ENCODE data around the gene GYPC. TPM values are rescaled to one million over a fixed set of nuclear protein-coding genes. Genes with fewer than 3 reads are reported as not detected.
"Not testable (repeated sequence)": the region's sequence is repeated elsewhere in the genome, so short reads cannot be mapped to it uniquely, and the experiment has no call there.

Gene GYPC
- total and polyA plus RNA-seq, 4 donors: 79.5 to 173 (median 104) TPM

- H3K27me3 ChIP-seq (ENCODE audit: control insufficient read depth in 1 of 2, insufficient read depth in 2 of 2, low read length in 1 of 2): no peaks in the 10 kb centered on the region
- 94 to 96% methylated on average over 9 of the region's 9 CpGs for WGBS, 2 donors
- no peaks in the 10 kb centered on the region for H3K4me1 ChIP-seq (ENCODE audit: control insufficient read depth in 1 of 2, insufficient read depth in 2 of 2, low read length in 2 of 2)
- H3K9me3 ChIP-seq (ENCODE audit: control insufficient read depth, low read length): no peaks in the 10 kb centered on the region
- no peak for ATAC-seq (ENCODE audit: low FRiP score)
- intact Hi-C loops (cut with DNase I): no loop called here
- DNase-seq: peak in 1 of 2 donors; percentile 38
- peaks cover 0 to 4% of the 10 kb centered on the region in 2 donors for H3K36me3 ChIP-seq (ENCODE audit: control insufficient read depth in 1 of 2, insufficient read depth in 2 of 2, low read length in 1 of 2)
- no peak overlapping the region for H3K4me3 ChIP-seq (ENCODE audit: low read length in 2 of 2)
- H3K27ac ChIP-seq (ENCODE audit: low read depth in 1 of 2, low read length in 2 of 2): no peak overlapping the region
Observed at GRCh38 chr2:126679094-126679713, 23.2 kb downstream of the GYPC start.

- Histone ChIP-seq H3K4me3 (ENCODE audit: low read length in 2 of 2) (no peak overlapping the region), H3K36me3 (ENCODE audit: control insufficient read depth in 1 of 2, insufficient read depth in 2 of 2, low read length in 1 of 2) (peaks cover 0 to 5% of the 10 kb centered on the region in 2 donors), H3K27ac (ENCODE audit: low read depth in 1 of 2, low read length in 2 of 2) (no peak overlapping the region), H3K9me3 (ENCODE audit: control insufficient read depth, low read length) (no peaks in the 10 kb centered on the region), H3K4me1 (ENCODE audit: control insufficient read depth in 1 of 2, insufficient read depth in 2 of 2, low read length in 2 of 2) (no peaks in the 10 kb centered on the region), H3K27me3 (ENCODE audit: control insufficient read depth in 1 of 2, insufficient read depth in 2 of 2, low read length in 1 of 2) (no peaks in the 10 kb centered on the region)
- ATAC-seq (ENCODE audit: low FRiP score): no peak
- 80 to 81% methylated on average over 6 of the region's 6 CpGs for WGBS, 2 donors
- no peak for DNase-seq
- intact Hi-C loops (cut with DNase I): no loop called here
Observed at GRCh38 chr2:126681505-126681904, 25.5 kb downstream of the GYPC start.

- no peak overlapping the region for H3K4me3 ChIP-seq (ENCODE audit: low read length in 2 of 2)
- ATAC-seq (ENCODE audit: low FRiP score): no peak
- no peaks in the 10 kb centered on the region for H3K4me1 ChIP-seq (ENCODE audit: control insufficient read depth in 1 of 2, insufficient read depth in 2 of 2, low read length in 2 of 2)
- 93 to 95% methylated on average over 4 of the region's 4 CpGs for WGBS, 2 donors
- no peaks in the 10 kb centered on the region for H3K9me3 ChIP-seq (ENCODE audit: control insufficient read depth, low read length)
- no peak for DNase-seq
- no peaks in the 10 kb centered on the region for H3K27me3 ChIP-seq (ENCODE audit: control insufficient read depth in 1 of 2, insufficient read depth in 2 of 2, low read length in 1 of 2)
- H3K36me3 ChIP-seq (ENCODE audit: control insufficient read depth in 1 of 2, insufficient read depth in 2 of 2, low read length in 1 of 2): peaks cover 4 to 5% of the 10 kb centered on the region in 2 donors
- intact Hi-C loops (cut with DNase I): no loop called here
- no peak overlapping the region for H3K27ac ChIP-seq (ENCODE audit: low read depth in 1 of 2, low read length in 2 of 2)
Observed at GRCh38 chr2:126685629-126686028, 29.7 kb downstream of the GYPC start.

GRCh38 chr2:126686286-126686685 lies 30.3 kb downstream of the GYPC start:
- Histone ChIP-seq H3K36me3 (ENCODE audit: control insufficient read depth in 1 of 2, insufficient read depth in 2 of 2, low read length in 1 of 2) (peaks cover 4 to 5% of the 10 kb centered on the region in 2 donors), H3K27ac (ENCODE audit: low read depth in 1 of 2, low read length in 2 of 2) (no peak overlapping the region), H3K4me1 (ENCODE audit: control insufficient read depth in 1 of 2, insufficient read depth in 2 of 2, low read length in 2 of 2) (no peaks in the 10 kb centered on the region), H3K9me3 (ENCODE audit: control insufficient read depth, low read length) (no peaks in the 10 kb centered on the region), H3K4me3 (ENCODE audit: low read length in 2 of 2) (no peak overlapping the region), H3K27me3 (ENCODE audit: control insufficient read depth in 1 of 2, insufficient read depth in 2 of 2, low read length in 1 of 2) (no peaks in the 10 kb centered on the region)
- ATAC-seq (ENCODE audit: low FRiP score) (no peak), DNase-seq (no peak)
- 87 to 89% methylated on average over 5 of the region's 5 CpGs for WGBS, 2 donors
- intact Hi-C loops (cut with DNase I): no loop called here

- no peak for ATAC-seq (ENCODE audit: low FRiP score)
- DNase-seq: no peak
- WGBS, 2 donors: 83 to 84% methylated on average over 5 of the region's 5 CpGs
- Histone ChIP-seq H3K36me3 (ENCODE audit: control insufficient read depth in 1 of 2, insufficient read depth in 2 of 2, low read length in 1 of 2) (peaks cover 3 to 4% of the 10 kb centered on the region in 2 donors), H3K9me3 (ENCODE audit: control insufficient read depth, low read length) (no peaks in the 10 kb centered on the region), H3K27me3 (ENCODE audit: control insufficient read depth in 1 of 2, insufficient read depth in 2 of 2, low read length in 1 of 2) (no peaks in the 10 kb centered on the region), H3K4me1 (ENCODE audit: control insufficient read depth in 1 of 2, insufficient read depth in 2 of 2, low read length in 2 of 2) (no peaks in the 10 kb centered on the region), H3K4me3 (ENCODE audit: low read length in 2 of 2) (no peak overlapping the region), H3K27ac (ENCODE audit: low read depth in 1 of 2, low read length in 2 of 2) (no peak overlapping the region)
- intact Hi-C loops (cut with DNase I): no loop called here
Observed at GRCh38 chr2:126686841-126687485, 31.0 kb downstream of the GYPC start.

GRCh38 chr2:126687503-126687902 lies 31.5 kb downstream of the GYPC start:
- Histone ChIP-seq H3K9me3 (ENCODE audit: control insufficient read depth, low read length) (no peaks in the 10 kb centered on the region), H3K4me1 (ENCODE audit: control insufficient read depth in 1 of 2, insufficient read depth in 2 of 2, low read length in 2 of 2) (no peaks in the 10 kb centered on the region), H3K27me3 (ENCODE audit: control insufficient read depth in 1 of 2, insufficient read depth in 2 of 2, low read length in 1 of 2) (no peaks in the 10 kb centered on the region), H3K36me3 (ENCODE audit: control insufficient read depth in 1 of 2, insufficient read depth in 2 of 2, low read length in 1 of 2) (peaks cover 3 to 4% of the 10 kb centered on the region in 2 donors), H3K4me3 (ENCODE audit: low read length in 2 of 2) (no peak overlapping the region), H3K27ac (ENCODE audit: low read depth in 1 of 2, low read length in 2 of 2) (no peak overlapping the region)
- WGBS, 2 donors: 96 to 100% methylated on average over 2 of the region's 2 CpGs
- intact Hi-C loops (cut with DNase I): no loop called here
- DNase-seq: no peak
- ATAC-seq (ENCODE audit: low FRiP score): no peak

- 83 to 86% methylated on average over 2 of the region's 2 CpGs for WGBS, 2 donors
- H3K9me3 ChIP-seq (ENCODE audit: control insufficient read depth, low read length); H3K27ac ChIP-seq (ENCODE audit: low read depth in 1 of 2, low read length in 2 of 2); H3K36me3 ChIP-seq (ENCODE audit: control insufficient read depth in 1 of 2, insufficient read depth in 2 of 2, low read length in 1 of 2); DNase-seq; H3K27me3 ChIP-seq (ENCODE audit: control insufficient read depth in 1 of 2, insufficient read depth in 2 of 2, low read length in 1 of 2); ATAC-seq (ENCODE audit: low FRiP score); H3K4me3 ChIP-seq (ENCODE audit: low read length in 2 of 2); H3K4me1 ChIP-seq (ENCODE audit: control insufficient read depth in 1 of 2, insufficient read depth in 2 of 2, low read length in 2 of 2); intact Hi-C loops (cut with DNase I): not testable (repeated sequence)
Observed at GRCh38 chr2:126688594-126688993, 32.6 kb downstream of the GYPC start.

- H3K4me3 ChIP-seq (ENCODE audit: low read length in 2 of 2); DNase-seq; H3K27me3 ChIP-seq (ENCODE audit: control insufficient read depth in 1 of 2, insufficient read depth in 2 of 2, low read length in 1 of 2); H3K4me1 ChIP-seq (ENCODE audit: control insufficient read depth in 1 of 2, insufficient read depth in 2 of 2, low read length in 2 of 2); intact Hi-C loops (cut with DNase I); ATAC-seq (ENCODE audit: low FRiP score); H3K27ac ChIP-seq (ENCODE audit: low read depth in 1 of 2, low read length in 2 of 2); H3K9me3 ChIP-seq (ENCODE audit: control insufficient read depth, low read length): not testable (repeated sequence)
- H3K36me3 ChIP-seq (ENCODE audit: control insufficient read depth in 1 of 2, insufficient read depth in 2 of 2, low read length in 1 of 2): peaks cover 7 to 11% of the 10 kb centered on the region in 2 donors
- WGBS, 2 donors: 38 to 54% methylated on average over 1 of the region's 1 CpG
Observed at GRCh38 chr2:126692241-126692640, 36.3 kb downstream of the GYPC start.
